ENCODE results near the gene ZMYND8. TPM values are rescaled to one million over a fixed set of nuclear protein-coding genes. Genes with fewer than 3 reads are reported as not detected.

ZMYND8 gene
- total RNA-seq, 4 donors from 2014 or later, result 32.2 to 78.9 (median 54.4) TPM

- no peak overlapping the region for H3K27ac ChIP-seq
- no peaks in the 10 kb centered on the region for H3K27me3 ChIP-seq
- 100% methylated on average over 1 of the region's 1 CpG; no CpG with 5 or more reads in 1 of the 2 donors for WGBS, 2 donors (ENCODE audit: low coverage in 1 of 2)
- peaks cover 0 to 8% (median 0%) of the 10 kb centered on the region in 3 donors for H3K4me1 ChIP-seq
- H3K36me3 ChIP-seq, result peaks cover 0 to 88% of the 10 kb centered on the region in 2 donors
- H3K9me3 ChIP-seq, result no peaks in the 10 kb centered on the region
- TF ChIP-seq POLR2AphosphoS5 (IDR thresholded peaks at IDR 0.05) (no peak), POLR2A (IDR thresholded peaks at IDR 0.05) (no peak), EP300 (IDR thresholded peaks at IDR 0.05) (no peak)
- TF ChIP-seq, protein P1, sequence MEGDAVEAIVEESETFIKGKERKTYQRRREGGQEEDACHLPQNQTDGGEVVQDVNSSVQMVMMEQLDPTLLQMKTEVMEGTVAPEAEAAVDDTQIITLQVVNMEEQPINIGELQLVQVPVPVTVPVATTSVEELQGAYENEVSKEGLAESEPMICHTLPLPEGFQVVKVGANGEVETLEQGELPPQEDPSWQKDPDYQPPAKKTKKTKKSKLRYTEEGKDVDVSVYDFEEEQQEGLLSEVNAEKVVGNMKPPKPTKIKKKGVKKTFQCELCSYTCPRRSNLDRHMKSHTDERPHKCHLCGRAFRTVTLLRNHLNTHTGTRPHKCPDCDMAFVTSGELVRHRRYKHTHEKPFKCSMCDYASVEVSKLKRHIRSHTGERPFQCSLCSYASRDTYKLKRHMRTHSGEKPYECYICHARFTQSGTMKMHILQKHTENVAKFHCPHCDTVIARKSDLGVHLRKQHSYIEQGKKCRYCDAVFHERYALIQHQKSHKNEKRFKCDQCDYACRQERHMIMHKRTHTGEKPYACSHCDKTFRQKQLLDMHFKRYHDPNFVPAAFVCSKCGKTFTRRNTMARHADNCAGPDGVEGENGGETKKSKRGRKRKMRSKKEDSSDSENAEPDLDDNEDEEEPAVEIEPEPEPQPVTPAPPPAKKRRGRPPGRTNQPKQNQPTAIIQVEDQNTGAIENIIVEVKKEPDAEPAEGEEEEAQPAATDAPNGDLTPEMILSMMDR (IDR thresholded peaks at IDR 0.05), result no peak
- no peak overlapping the region for H3K4me3 ChIP-seq
- ATAC-seq, result no peak
These were observed 119.9 kb downstream of the ZMYND8 start for GRCh38 chr20:47236639-47236900.

DNA sequence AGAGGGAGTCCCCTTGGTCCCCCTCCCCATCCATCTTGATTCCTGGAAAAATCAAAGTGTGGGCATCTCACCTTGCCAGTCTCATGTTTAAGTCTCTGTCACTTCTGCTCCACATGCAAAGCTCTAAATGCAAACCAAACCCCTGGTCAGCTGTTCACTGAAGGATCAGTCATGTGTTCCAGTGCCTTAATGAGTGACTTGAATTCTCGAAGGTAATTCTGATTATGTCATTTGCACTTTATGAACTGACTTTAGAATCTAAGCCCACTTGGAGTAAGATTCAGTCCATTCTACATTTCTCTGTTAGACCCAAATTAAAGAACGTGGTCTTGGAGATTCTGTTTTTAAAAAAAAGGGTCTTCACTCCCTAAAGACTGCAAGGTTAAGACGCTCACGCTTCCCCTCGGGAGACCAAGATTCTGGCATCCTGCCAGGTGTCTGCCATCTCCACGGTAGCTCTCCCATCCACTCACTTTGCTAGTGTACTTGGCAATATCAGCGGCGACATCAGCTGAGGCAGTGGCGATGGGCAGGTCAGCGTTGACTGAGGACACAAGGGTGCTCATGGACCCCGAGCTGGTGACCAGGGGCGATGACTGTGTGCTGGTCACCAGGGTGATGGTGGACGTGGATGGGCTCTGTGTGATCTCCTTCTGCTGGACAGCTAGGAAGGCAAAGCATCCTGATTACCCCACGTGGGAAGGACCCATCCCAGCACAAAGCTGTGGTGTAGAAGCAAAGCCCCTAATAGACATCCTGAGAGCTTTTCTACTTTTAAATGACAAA, 120.5 kb downstream of the ZMYND8 start:
- Histone ChIP-seq H3K9me3 (no peaks in the 10 kb centered on the region), H3K27me3 (no peaks in the 10 kb centered on the region), H3K36me3 (peaks cover 0 to 90% of the 10 kb centered on the region in 2 donors), H3K4me3 (no peak overlapping the region), H3K27ac (no peak overlapping the region), H3K4me1 (peaks cover 0 to 13% (median 0%) of the 10 kb centered on the region in 3 donors)
- TF ChIP-seq POLR2AphosphoS5 (IDR thresholded peaks at IDR 0.05) (no peak), POLR2A (IDR thresholded peaks at IDR 0.05) (no peak), EP300 (IDR thresholded peaks at IDR 0.05) (no peak)
- TF ChIP-seq, protein P1 (IDR thresholded peaks at IDR 0.05), result no peak
- no peak for ATAC-seq
- 86 to 87% methylated on average over 2 to 9 of the region's 14 CpGs for WGBS, 2 donors (ENCODE audit: low coverage in 1 of 2)

DNA sequence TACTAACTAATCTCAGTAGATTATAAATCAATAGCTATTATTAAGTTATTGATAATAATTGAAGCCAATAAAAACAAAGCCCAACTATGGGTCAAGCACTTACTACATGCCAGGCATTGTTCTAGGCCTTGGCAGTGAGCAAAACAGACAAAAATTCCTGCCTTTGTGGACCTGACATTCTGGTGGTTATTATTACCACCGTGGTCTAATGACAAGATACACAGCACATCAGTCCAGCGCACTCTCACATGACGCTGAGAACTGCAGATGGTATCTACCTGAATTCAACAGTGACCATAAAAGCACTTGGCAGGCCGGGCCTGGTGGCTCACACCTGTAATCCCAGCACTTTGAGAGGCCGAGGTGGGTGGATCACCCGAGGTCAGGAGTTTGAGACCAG, 121.4 kb downstream of the ZMYND8 start:
- no peaks in the 10 kb centered on the region for H3K27me3 ChIP-seq
- H3K4me3 ChIP-seq, result no peak overlapping the region
- H3K27ac ChIP-seq, result no peak overlapping the region
- H3K36me3 ChIP-seq, result peaks cover 0 to 93% of the 10 kb centered on the region in 2 donors
- H3K4me1 ChIP-seq, result peaks cover 0 to 14% (median 0%) of the 10 kb centered on the region in 3 donors
- no peak for ATAC-seq
- TF ChIP-seq, protein P1 (IDR thresholded peaks at IDR 0.05), result no peak
- TF ChIP-seq EP300 (IDR thresholded peaks at IDR 0.05), result no peak
- TF ChIP-seq POLR2A (IDR thresholded peaks at IDR 0.05), result no peak
- TF ChIP-seq POLR2AphosphoS5 (IDR thresholded peaks at IDR 0.05), result no peak
- H3K9me3 ChIP-seq, result no peaks in the 10 kb centered on the region
- WGBS, 2 donors (ENCODE audit: low coverage in 1 of 2), result 93 to 100% methylated on average over 1 to 5 of the region's 6 CpGs

- Histone ChIP-seq H3K27ac (no peak overlapping the region), H3K36me3 (peaks cover 0 to 93% of the 10 kb centered on the region in 2 donors), H3K4me1 (peaks cover 0 to 16% (median 0%) of the 10 kb centered on the region in 3 donors), H3K4me3 (no peak overlapping the region), H3K27me3 (no peaks in the 10 kb centered on the region), H3K9me3 (no peaks in the 10 kb centered on the region)
- TF ChIP-seq POLR2AphosphoS5 (IDR thresholded peaks at IDR 0.05) (no peak), POLR2A (IDR thresholded peaks at IDR 0.05) (no peak), EP300 (IDR thresholded peaks at IDR 0.05) (no peak)
- TF ChIP-seq, protein P1 (IDR thresholded peaks at IDR 0.05), result no peak
- no peak for ATAC-seq
- 90 to 100% methylated on average over 2 to 9 of the region's 9 CpGs for WGBS, 2 donors (ENCODE audit: low coverage in 1 of 2)
These were observed 122.9 kb downstream of the ZMYND8 start for GRCh38 chr20:47233333-47234188.
